HG02588 (cell line): ENCODE results near the gene KLF13.
A peak's percentile ranks its signal among the peaks of the same experiment; 100 is the strongest.

Source experiments
- ATAC-seq: cut with Tn5 transposase; IDR thresholded peaks from one replicate; pipeline ENCODE4 v1.9.1; 2021; ENCODE audit warnings: mild to moderate bottlenecking, moderate library complexity; ENCODE audit not compliant: unreplicated experiment

KLF13 gene

DNA sequence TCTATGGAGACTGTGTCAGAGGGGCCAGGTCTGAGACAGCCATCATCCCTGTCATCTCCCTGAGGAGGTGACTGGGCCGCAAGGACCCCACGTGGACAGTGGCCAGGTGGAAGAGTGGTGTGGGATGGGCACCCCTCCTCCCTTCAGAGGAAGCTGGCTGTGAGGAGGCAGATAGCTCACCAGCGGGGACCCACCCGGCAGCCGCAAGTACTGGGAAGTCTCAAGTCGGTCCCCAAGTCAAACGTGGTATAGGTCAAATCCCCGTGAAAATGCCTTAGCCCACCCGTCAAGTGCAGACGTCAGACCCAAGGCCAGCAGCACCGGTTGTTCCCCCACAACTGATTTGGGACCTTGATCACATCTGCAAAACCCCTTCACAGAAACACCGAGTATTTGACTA lies 12.3 kb upstream of the KLF13 start:
- no peak for ATAC-seq

- no peak for ATAC-seq
Measured at GRCh38 chr15:31316135-31316795, 10.4 kb upstream of the KLF13 start.

GRCh38 chr15:31317017-31317416 lies 9.6 kb upstream of the KLF13 start:
- no peak for ATAC-seq

DNA sequence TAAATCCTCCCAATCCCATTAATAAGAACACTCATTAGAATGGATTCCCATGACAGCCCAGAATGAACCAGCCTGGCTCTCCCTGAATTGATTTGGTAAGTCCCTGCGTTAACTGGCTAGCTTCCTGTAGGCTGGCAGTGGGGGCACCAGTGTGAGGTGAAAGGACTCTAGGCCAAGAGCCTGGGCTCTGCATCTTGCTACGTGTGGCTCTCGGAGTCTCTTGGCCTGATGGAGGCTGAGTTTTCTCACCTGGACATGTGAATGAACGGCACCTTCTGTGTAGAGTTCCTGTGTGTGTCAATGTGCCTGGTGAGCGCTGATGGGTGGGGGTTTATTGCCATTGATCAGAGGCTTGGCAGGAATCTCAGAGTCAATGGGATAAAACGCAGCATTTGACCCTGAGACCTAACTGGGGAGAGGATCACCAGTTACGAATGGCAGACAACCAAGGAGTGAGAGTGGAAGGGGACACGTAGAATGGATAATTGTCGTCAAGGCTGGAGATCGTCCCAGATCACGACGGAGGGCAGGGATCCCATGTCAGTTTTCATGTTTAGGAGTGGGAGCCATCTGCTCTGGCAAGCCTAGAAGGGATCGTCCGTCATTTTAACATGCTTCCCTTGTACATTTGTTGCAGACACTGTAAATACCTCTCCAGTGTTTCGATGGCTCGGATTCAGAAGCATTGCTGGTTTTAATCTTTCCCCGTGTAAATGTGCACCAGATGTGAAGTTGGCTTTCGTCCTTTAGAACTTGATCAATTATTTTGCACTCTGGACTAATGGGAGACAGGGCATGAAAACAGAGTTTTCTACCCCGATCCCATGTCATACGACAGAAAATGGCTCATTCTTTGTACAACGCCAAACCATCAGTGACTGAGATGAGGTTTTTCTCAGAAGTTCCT lies 9.0 kb upstream of the KLF13 start:
- no peak for ATAC-seq

DNA sequence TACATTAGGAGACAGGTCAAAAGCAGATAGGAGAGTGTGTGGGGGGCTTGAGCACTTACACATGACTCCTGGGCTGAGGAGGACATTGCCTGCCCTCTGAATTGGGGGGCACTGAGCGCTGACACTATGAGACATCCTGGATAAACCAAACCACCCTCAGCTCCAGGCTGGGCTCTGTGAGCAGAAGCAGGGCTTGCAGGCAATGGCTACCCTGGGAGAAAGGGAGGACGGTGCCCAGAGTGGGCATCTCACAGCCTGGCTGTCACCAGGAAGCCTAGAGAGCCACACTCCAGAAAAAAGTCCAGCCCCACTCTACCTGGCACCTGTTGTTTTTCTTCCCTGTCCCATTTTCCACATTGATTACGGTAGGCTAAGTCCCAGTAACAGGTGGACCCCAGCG lies 8.2 kb upstream of the KLF13 start:
- no peak for ATAC-seq

- ATAC-seq: no peak
Measured at GRCh38 chr15:31320022-31320421, 6.6 kb upstream of the KLF13 start.

- ATAC-seq: no peak
Measured at GRCh38 chr15:31321418-31321817, 5.2 kb upstream of the KLF13 start.

DNA sequence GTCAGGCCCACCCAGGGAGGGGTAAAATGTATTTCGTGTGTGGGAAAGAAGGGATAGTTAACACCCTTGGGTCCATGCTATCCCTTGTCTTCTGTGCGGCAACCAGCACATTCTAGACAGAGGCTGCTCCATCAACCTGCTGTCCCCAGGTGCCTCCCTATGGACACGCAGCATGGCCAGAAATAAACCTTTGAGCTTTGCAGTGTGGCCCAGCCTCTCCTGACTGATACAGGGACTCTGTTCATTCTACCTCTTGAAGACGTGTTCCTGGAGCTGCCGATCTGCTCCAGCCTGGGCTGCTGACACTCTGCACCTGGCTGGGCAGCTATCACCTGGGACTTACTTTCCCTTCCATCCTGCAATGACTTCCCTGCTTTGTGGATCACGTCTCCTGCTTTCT lies 4.1 kb upstream of the KLF13 start:
- ATAC-seq: no peak

GRCh38 chr15:31323627-31324026 lies 3.0 kb upstream of the KLF13 start:
- no peak for ATAC-seq

DNA sequence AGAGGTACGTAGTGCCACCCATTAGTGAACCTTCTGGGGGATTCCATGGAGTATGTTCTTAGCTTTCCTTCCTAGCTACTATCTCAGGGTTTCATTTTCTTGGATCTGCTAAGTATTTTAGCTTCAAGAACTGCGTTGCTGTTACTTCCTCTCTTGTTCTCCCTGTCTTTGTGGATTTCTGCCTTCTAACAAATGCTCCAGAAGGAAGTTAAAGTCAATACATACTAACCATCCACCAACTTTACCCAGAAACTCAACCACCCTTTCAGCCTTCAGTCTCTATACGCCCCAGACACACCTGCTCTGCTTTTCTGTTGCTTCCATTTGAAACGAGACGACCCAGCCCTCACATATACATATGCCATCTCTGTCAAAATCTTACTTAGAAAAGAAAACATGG lies 2.4 kb upstream of the KLF13 start:
- no peak for ATAC-seq

DNA sequence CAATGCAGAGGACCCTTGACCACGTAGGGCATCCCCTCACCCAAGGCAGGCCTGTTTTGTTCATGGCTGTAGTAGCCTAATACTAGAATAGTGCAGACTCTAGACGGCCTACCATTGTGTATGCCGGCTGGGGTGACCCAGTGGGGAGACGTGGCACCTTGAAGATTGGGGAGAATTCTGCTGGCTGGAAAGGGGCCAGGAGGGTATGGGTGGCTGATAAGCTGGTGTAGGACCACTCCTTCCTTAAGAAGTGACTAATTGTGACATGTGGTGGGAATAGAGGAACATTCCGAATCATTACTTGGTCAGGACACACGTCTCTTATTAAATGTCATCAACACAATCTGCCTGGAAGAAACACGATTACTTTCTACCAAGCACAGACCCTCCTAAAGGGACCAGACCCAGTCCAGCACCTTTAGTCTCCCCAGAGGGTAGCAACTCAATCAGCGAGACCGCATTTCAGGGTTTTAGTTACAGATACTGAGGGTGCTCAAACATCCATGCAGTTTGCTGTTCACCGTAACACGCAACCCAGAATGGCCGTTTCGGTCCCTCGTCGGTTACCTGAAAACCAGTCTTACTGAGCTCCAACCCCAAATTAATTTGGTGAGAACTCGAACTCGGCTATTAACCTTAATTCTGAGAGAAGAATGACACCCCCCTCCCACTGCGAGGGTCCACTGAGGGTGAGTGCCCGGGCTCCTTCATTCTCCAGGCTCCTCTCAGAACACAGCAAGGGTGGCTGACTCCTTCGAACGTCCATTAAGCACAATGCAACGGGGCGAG lies 1.6 kb upstream of the KLF13 start:
- no peak for ATAC-seq

GRCh38 chr15:31325595-31326155 lies 960 bp upstream of the KLF13 start:
- no peak for ATAC-seq

- peak; percentile 16 for ATAC-seq
Measured at GRCh38 chr15:31326875-31327668, 437 bp downstream of the KLF13 start.

DNA sequence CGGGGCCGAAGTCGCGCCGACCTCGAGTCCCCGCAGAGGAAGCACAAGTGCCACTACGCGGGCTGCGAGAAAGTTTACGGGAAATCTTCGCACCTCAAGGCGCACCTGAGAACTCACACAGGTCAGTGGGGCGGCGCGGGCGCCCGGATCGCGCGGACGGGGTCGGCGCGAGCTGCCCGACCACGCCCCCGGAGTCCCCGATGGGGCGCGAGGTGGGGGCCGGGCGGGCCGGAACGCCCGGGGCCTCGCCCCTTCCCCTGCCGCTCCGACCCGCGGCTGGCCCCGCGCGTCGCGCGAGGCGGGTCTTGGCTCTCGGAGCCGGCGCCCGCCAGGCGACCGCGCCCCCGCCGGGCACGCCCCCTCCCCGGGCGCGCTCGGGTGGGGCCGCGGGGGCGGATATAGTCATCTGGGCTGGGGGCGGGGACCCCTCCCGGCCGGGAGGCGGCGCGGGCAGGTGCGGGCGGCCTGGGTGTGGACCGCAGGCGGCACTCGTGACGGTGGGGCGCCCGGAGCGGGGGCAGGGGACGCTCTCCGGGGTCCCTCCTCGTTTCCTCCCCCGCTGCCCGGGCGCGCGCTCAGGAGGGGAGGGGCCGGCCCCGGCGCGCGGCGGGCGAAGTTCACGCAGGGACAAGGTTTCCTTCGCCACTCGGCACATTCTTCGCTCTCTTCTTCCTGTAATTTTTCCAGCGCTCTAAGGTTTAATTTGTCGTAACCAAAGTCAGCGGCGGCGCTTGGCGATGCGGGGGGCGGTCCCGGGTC lies 1.2 kb downstream of the KLF13 start:
- no peak for ATAC-seq

DNA sequence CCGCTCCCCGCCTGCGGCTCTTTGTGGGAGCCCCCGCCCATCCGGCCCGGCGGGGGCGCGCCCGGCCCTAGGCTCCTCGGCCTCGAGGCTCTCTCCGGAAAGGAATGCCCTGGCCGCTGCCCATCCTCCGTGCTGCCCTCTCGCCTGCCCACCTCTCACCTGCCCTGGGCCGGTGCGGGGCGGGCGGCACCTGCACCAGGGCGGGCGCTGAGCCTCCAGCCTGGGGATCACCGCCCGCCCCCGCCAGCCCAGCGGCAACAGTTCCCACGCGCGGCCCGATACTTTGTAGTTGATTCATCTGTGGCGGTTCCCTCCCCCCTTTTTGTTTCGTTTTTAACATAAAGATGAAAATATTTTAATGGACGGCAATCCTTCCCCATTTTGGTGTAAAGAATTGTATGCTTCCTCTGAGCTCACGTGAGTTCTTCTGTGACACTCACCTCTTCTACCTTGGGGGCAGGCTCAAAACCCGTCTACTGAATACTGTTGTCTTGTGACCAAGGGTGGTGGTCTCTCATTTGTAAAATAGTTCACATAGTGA lies 1.9 kb downstream of the KLF13 start:
- ATAC-seq: no peak

GRCh38 chr15:31328969-31329639 lies 2.5 kb downstream of the KLF13 start:
- ATAC-seq: no peak

DNA sequence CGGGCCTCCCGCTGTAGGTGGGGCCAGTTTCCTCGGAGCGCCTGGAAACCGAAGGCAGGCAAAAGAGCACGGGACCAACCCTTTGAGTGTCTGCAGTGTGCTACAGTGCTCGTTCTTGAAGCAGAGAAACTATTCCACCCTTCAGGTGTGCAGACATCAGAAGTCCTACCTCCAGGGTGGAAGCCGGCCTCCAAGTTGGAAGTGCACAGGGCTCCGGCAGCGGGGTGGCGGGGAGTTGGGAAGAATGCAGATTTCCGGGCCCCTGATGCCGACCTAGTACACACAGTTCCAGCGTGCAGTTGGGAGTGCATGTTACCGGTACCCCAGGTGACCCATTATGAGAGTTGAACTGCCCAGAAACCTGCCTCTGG lies 3.0 kb downstream of the KLF13 start:
- no peak for ATAC-seq

DNA sequence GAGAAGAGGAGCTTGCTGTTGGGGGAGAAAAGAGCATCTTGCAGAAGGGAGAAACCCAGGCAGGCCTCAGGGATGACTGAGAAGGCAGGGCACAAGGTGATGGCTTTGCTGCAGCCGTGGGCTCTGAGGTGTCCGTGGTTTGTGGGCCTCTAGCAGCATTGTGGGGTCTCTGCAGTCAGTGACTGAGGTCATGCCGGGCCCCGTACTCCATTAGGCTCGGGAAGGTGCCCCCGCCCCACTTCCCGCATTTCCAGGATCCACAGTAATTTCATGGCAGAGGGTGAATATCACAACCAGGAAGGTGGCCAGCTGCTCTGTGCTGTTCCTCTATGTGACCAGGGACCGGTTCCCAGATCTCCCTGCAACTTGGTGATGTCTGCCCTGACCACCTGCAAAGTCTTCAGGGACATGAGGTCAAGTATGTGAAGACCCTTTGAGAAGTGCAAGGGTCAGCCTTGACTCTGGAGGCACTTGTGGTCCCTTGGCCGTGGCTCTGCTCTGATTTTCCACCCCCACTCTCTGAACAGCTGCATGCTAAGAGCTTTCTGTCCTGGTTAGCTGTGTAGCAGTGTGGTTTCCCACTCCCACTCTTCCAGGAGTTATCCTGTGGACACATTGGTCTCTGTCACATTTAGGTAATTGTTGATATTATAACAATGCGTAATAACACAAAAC lies 3.6 kb downstream of the KLF13 start:
- no peak for ATAC-seq
